ENCODE results near the gene ADH5. TPM values are rescaled to one million over a fixed set of nuclear protein-coding genes. Genes with fewer than 3 reads are reported as not detected.

ADH5 gene
- total and polyA plus RNA-seq, 2 of the 8 experiments (the other 6 are each of a cell fraction or from before 2014, with no cell fraction given), result 223 to 327 TPM

DNA sequence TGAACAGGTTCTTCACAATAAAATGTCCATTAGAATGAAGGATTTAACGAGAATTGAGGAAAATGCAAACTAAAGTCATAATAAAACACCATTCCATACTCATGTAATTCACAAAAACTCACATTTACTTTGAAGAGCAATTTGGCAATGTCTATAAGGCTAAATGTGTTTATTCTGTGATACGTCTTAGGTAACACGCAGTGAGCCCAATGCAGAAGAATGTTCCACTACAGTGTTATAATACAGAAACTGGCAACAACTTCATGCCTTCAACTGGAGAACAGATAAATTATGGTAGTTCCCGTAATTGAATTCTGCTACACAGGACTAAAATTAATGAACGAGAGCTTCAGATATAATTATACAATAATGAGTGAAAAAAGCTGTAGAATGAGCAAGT is 17.4 kb downstream of the ADH5 start:
- Histone ChIP-seq H2AK5ac (ENCODE audit: low read depth, low read length) (no peak overlapping the region), H2AFZ (ENCODE audit: low read length) (no peak overlapping the region), H4K5ac (ENCODE audit: insufficient read length, low read depth, low read length) (no peak overlapping the region), H3K79me2 (ENCODE audit: control insufficient read depth in 1 of 2, insufficient read depth in 2 of 2, low read length in 2 of 2) (no peaks in the 10 kb centered on the region), H3K4me1 (replicated peaks in 1 of 4; ENCODE audit: control insufficient read depth in 3 of 4, insufficient read depth in 4 of 4, low read length in 3 of 4) (no peaks in the 10 kb centered on the region), H3K4ac (replicated peaks; ENCODE audit: insufficient read length, low read depth, low read length) (no peak overlapping the region), H3K14ac (ENCODE audit: insufficient read length) (no peak overlapping the region), H3K4me3 (ENCODE audit: extremely low read depth in 1 of 4, insufficient read depth in 2 of 4, low read depth in 3 of 4, low read length in 4 of 4) (no peak overlapping the region), H4K91ac (replicated peaks; ENCODE audit: insufficient read length, low read length) (no peak overlapping the region), H3K23me2 (ENCODE audit: low read depth, low read length) (no peaks in the 10 kb centered on the region), H3K36me3 (ENCODE audit: control insufficient read depth in 2 of 4, insufficient read depth in 4 of 4, low read length in 3 of 4) (peaks cover 15 to 57% (median 41%) of the 10 kb centered on the region in 4 experiments; a peak in 7 of 8 replicates), H4K20me1 (replicated peaks in 1 of 2; ENCODE audit: control insufficient read depth in 1 of 2, insufficient read depth in 2 of 2, low read length in 2 of 2) (peaks cover 0 to 1% of the 10 kb centered on the region in 2 experiments), H3K18ac (ENCODE audit: extremely low read depth, low read length) (no peak overlapping the region), H2BK120ac (replicated peaks; ENCODE audit: low read depth, low read length) (no peak overlapping the region), H3K27ac (ENCODE audit: low read depth, low read length) (no peak overlapping the region), H3K9me3 (ENCODE audit: insufficient read depth in 2 of 2, low read depth in 1 of 2, low read length in 1 of 2) (no peaks in the 10 kb centered on the region), H2BK5ac (ENCODE audit: low read depth, low read length) (no peak overlapping the region), H3K56ac (replicated peaks; ENCODE audit: insufficient read length, low read depth, low read length) (no peak overlapping the region), H3K9ac (replicated peaks in 1 of 4; ENCODE audit: extremely low read depth in 1 of 4, low read depth in 3 of 4, low read length in 3 of 4) (no peak overlapping the region), H3K23ac (ENCODE audit: insufficient read length) (no peak overlapping the region), H2BK12ac (ENCODE audit: low read depth, low read length) (no peak overlapping the region), H2BK15ac (ENCODE audit: low read length) (no peak overlapping the region), H3K27me3 (replicated peaks in 1 of 4; ENCODE audit: control insufficient read depth in 3 of 4, extremely low read depth in 1 of 4, insufficient read depth in 3 of 4, low read length in 3 of 4) (no peaks in the 10 kb centered on the region), H3K79me1 (ENCODE audit: low read depth, low read length) (no peaks in the 10 kb centered on the region), H4K8ac (ENCODE audit: extremely low read depth, insufficient read depth, low read length) (no peak overlapping the region), H3K4me2 (ENCODE audit: insufficient read depth in 1 of 2, low read depth in 2 of 2, low read length in 2 of 2) (no peak overlapping the region), H2BK20ac (ENCODE audit: low read length) (no peak overlapping the region)
- TF ChIP-seq CBX8 (IDR thresholded peaks at IDR 0.05; ENCODE audit: borderline replicate concordance, low read depth, low read length) (no peak), SIRT6 (IDR thresholded peaks at IDR 0.05; ENCODE audit: low read length) (no peak), RBBP5 (IDR thresholded peaks at IDR 0.05; ENCODE audit: borderline replicate concordance, low read depth, low read length) (no peak), HDAC6 (IDR thresholded peaks at IDR 0.05; ENCODE audit: low read depth, low read length) (no peak), JUN (IDR thresholded peaks at IDR 0.05; ENCODE audit: low read depth, low read length) (no peak)
- ChIA-PET CTCF (ENCODE audit: partially characterized antibody) (interaction anchor here (4.3 kb wide), 1 partner anchor 14 kb away, joined by 33 read pairs; no protein-coding TSS in a partner anchor), POLR2A (ENCODE audit: partially characterized antibody) (interaction anchor here (0.6 to 1.5 kb wide), 3 partner anchors 12 to 76 kb away, joined by 3 to 5 read pairs (median 4); partner anchors contain the start of gene METAP1)
- 89% methylated on average over 5 of the region's 5 CpGs; no CpG with 5 or more reads in 1 of the 2 experiments for whole genome bisulfite sequencing, 2 experiments (ENCODE audit: extremely low coverage in 1 of 2, insufficient coverage in 1 of 2, insufficient read length in 1 of 2, insufficient replicate concordance in 2 of 2, low coverage in 1 of 2, low lambda C conversion rate in 2 of 2, missing lambda C conversion rate in 1 of 2)
- no peak for DNase-seq (ENCODE audit: low read depth in 1 of 2, low spot score in 2 of 2)
- no peak for FAIRE-seq
